Liver (tissue), 9 donors: ENCODE data around the gene NLGN1. TPM values are rescaled to one million over a fixed set of nuclear protein-coding genes. Genes with fewer than 3 reads are reported as not detected.

Experiments
- DNase-seq: peaks from one replicate; pipeline ENCODE4 v3.0.0-alpha.2; 2017; ENCODE audit warnings: low spot score
- H3K27ac ChIP-seq, 2 donors: one replicate each; pipeline ENCODE4 v1.7.0; 2013; ENCODE audit warnings: inconsistent platforms in 2 of 2, low read length in 2 of 2, control low read depth in 1 of 2, low read depth in 1 of 2, mild to moderate bottlenecking in 1 of 2
- H3K27me3 ChIP-seq, 4 donors: one replicate each; pipeline versions ENCODE4 v1.6.1 to v1.7.0; 2013; ENCODE audit warnings: low read length in 3 of 4, inconsistent platforms in 1 of 4, mild to moderate bottlenecking in 1 of 4, moderate library complexity in 1 of 4; ENCODE audit not compliant: control insufficient read depth in 4 of 4, insufficient read depth in 4 of 4
- H3K36me3 ChIP-seq, 4 donors: one replicate each; pipeline versions ENCODE4 v1.6.1 to v1.7.0; 2013; ENCODE audit warnings: low read length in 3 of 4, mild to moderate bottlenecking in 3 of 4, low read depth in 1 of 4, moderate library complexity in 1 of 4; ENCODE audit not compliant: control insufficient read depth in 4 of 4, insufficient read depth in 3 of 4
- H3K4me1 ChIP-seq, 4 donors: one replicate each; pipeline versions ENCODE4 v1.6.1 to v1.7.0; 2013; ENCODE audit warnings: low read length in 3 of 4, mild to moderate bottlenecking in 3 of 4, moderate library complexity in 1 of 4; ENCODE audit not compliant: control insufficient read depth in 4 of 4, insufficient read depth in 4 of 4
- H3K4me3 ChIP-seq, 3 donors: one replicate each; pipeline versions ENCODE4 v1.6.1 to v1.7.0; 2013; ENCODE audit warnings: low read length in 3 of 3, control low read depth in 1 of 3, low read depth in 1 of 3, mild to moderate bottlenecking in 1 of 3
- H3K9ac ChIP-seq, 2 donors: one replicate each; pipeline ENCODE4 v1.7.0; 2013; ENCODE audit warnings: low read length in 2 of 2, mild to moderate bottlenecking in 2 of 2, moderate library complexity in 2 of 2, control low read depth in 1 of 2, low read depth in 1 of 2
- H3K9me3 ChIP-seq, 4 donors: one replicate each; pipeline versions ENCODE4 v1.6.1 to v1.7.0; 2013; ENCODE audit warnings: low read length in 3 of 4; ENCODE audit not compliant: control insufficient read depth in 4 of 4
- FOXA1 ChIP-seq: IDR thresholded peaks from 2 replicates; pipeline ENCODE4 v1.6.1; 2016; ENCODE audit warnings: antibody characterized with exemption
- FOXA2 ChIP-seq: IDR thresholded peaks from 2 replicates; pipeline ENCODE4 v1.6.1; 2016; ENCODE audit warnings: antibody characterized with exemption
- HNF4G ChIP-seq: IDR thresholded peaks from 2 replicates; pipeline ENCODE4 v1.6.1; 2016; ENCODE audit warnings: antibody characterized with exemption
- NR2F2 ChIP-seq: IDR thresholded peaks from 2 replicates; pipeline ENCODE4 v1.6.1; 2016; ENCODE audit warnings: antibody characterized with exemption
- RAD21 ChIP-seq, 2 donors: IDR thresholded peaks; 2 replicates each; pipeline ENCODE4 v1.6.1; 2016; ENCODE audit warnings: antibody characterized with exemption in 2 of 2, mild to moderate bottlenecking in 2 of 2
- REST ChIP-seq: IDR thresholded peaks from 2 replicates; pipeline ENCODE4 v1.6.1; 2016; ENCODE audit warnings: antibody characterized with exemption, mild to moderate bottlenecking
- RXRA ChIP-seq, 2 donors: IDR thresholded peaks; 2 replicates each; pipeline ENCODE4 v1.6.1; 2017 to 2018; ENCODE audit warnings: antibody characterized with exemption in 2 of 2, mild to moderate bottlenecking in 1 of 2
- TAF1 ChIP-seq: conservative IDR thresholded peaks from 2 replicates; pipeline ENCODE4 v1.6.1; 2016; ENCODE audit warnings: antibody characterized with exemption, mild to moderate bottlenecking
- ZBTB33 ChIP-seq: IDR thresholded peaks from 2 replicates; pipeline ENCODE4 v1.6.1; 2016; ENCODE audit warnings: antibody characterized with exemption
- WGBS: extraction: QIAGEN DNeasy Blood & Tissue Kit; methylation state at CpG from one replicate; pipeline ENCODE4 v1.1.7; 2013; 5-methylcytosine and 5-hydroxymethylcytosine counted together
- polyA plus RNA-seq, 2 donors: library from polyadenylated mRNA; stranded (reverse) in 1 of 2; unstranded in 1 of 2; fragments of 200-250 nt in 1 of 2; fragments of >200 nt in 1 of 2; fragmentation: Nextera tagmentation in 1 of 2; extraction: Ambion mirVana in 1 of 2; gene quantifications; one replicate each; pipeline versions ENCODE4 v1.2.1 to v1.2.3, GENCODE V29; 2013 to 2015
- total RNA-seq, 2 donors: library from RNA; depleted of rRNA; stranded (reverse); fragments of >200 nt; gene quantifications; one replicate each; pipeline ENCODE4 v1.2.3, GENCODE V29; 2014
- TF ChIP-seq, protein P1 (sequence below): IDR thresholded peaks from 2 replicates; pipeline ENCODE4 v1.6.1; 2016; ENCODE audit warnings: antibody characterized with exemption
- TF ChIP-seq, protein P2 (sequence below): fragments of 150-350 bp; IDR thresholded peaks from 2 replicates; pipeline ENCODE4 v1.5.1; 2017; ENCODE audit warnings: improper control_type of control experiment, low read depth, low read length; ENCODE audit not compliant: missing input control
- TF ChIP-seq, protein P3 (sequence below): IDR thresholded peaks from 2 replicates; pipeline ENCODE4 v1.6.1; 2016; ENCODE audit warnings: antibody characterized with exemption
- donor health status: healthy.
- donor health status: healthy.
- donor health status: healthy.
- donor health status: healthy.
- donor health status: healthy.

Gene NLGN1
- total and polyA plus RNA-seq, 4 donors: 0.02 to 0.67 (median 0.37) TPM; not detected in 1

GRCh38 chr3:173630849-173631248, 233.3 kb downstream of the NLGN1 start:
- WGBS: 87% methylated on average over 2 of the region's 2 CpGs
- H3K27me3 ChIP-seq: no peaks in the 10 kb centered on the region
- no peak for DNase-seq

More at GRCh38 chr3:173630849-173631248, 233.3 kb downstream of the NLGN1 start:
- Histone ChIP-seq H3K4me3 (no peak overlapping the region), H3K36me3 (no peaks in the 10 kb centered on the region), H3K4me1 (no peaks in the 10 kb centered on the region), H3K9me3 (no peaks in the 10 kb centered on the region), H3K27ac (no peak overlapping the region), H3K9ac (no peak overlapping the region)
- TF ChIP-seq, protein P1, sequence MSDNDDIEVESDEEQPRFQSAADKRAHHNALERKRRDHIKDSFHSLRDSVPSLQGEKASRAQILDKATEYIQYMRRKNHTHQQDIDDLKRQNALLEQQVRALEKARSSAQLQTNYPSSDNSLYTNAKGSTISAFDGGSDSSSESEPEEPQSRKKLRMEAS: no peak
- no peak for TF ChIP-seq RXRA (IDR thresholded peaks at IDR 0.05)
- TF ChIP-seq FOXA1: no peak
- no peak for TF ChIP-seq REST
- TF ChIP-seq ZBTB33: no peak
- TF ChIP-seq FOXA2: no peak
- TF ChIP-seq HNF4G: no peak
- TF ChIP-seq, protein P2, sequence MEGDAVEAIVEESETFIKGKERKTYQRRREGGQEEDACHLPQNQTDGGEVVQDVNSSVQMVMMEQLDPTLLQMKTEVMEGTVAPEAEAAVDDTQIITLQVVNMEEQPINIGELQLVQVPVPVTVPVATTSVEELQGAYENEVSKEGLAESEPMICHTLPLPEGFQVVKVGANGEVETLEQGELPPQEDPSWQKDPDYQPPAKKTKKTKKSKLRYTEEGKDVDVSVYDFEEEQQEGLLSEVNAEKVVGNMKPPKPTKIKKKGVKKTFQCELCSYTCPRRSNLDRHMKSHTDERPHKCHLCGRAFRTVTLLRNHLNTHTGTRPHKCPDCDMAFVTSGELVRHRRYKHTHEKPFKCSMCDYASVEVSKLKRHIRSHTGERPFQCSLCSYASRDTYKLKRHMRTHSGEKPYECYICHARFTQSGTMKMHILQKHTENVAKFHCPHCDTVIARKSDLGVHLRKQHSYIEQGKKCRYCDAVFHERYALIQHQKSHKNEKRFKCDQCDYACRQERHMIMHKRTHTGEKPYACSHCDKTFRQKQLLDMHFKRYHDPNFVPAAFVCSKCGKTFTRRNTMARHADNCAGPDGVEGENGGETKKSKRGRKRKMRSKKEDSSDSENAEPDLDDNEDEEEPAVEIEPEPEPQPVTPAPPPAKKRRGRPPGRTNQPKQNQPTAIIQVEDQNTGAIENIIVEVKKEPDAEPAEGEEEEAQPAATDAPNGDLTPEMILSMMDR: no peak
- TF ChIP-seq RAD21 (IDR thresholded peaks at IDR 0.05): no peak
- no peak for TF ChIP-seq NR2F2
- TF ChIP-seq TAF1: no peak
- TF ChIP-seq, protein P3, sequence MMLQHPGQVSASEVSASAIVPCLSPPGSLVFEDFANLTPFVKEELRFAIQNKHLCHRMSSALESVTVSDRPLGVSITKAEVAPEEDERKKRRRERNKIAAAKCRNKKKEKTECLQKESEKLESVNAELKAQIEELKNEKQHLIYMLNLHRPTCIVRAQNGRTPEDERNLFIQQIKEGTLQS: no peak
